ENCODE data around the gene KCNG2. TPM values are rescaled to one million over a fixed set of nuclear protein-coding genes. Genes with fewer than 3 reads are reported as not detected.
A peak's percentile ranks its signal among the peaks of the same experiment; 100 is the strongest.

Gene KCNG2
- total and polyA plus RNA-seq, 7 experiments from 2014 or later = not detected

- Histone ChIP-seq H3K4me1 (ENCODE audit: control insufficient read depth in 2 of 2, insufficient read depth in 2 of 2, low read length in 2 of 2) (no peaks in the 10 kb centered on the region), H3K36me3 (ENCODE audit: control insufficient read depth in 2 of 3, insufficient read depth in 3 of 3, low read length in 3 of 3) (peaks cover 0 to 49% (median 0%) of the 10 kb centered on the region in 3 experiments), H3K9me3 (ENCODE audit: control insufficient read depth in 2 of 3, low read length in 3 of 3) (peaks cover 0 to 60% (median under 1%) of the 10 kb centered on the region in 3 experiments), H3K27ac (ENCODE audit: low read depth, low read length) (no peak overlapping the region), H3K4me3 (ENCODE audit: low read length) (no peak overlapping the region), H3K27me3 (ENCODE audit: control insufficient read depth in 2 of 2, insufficient read depth in 2 of 2, low read length in 2 of 2) (no peaks in the 10 kb centered on the region)
- ChIA-PET POLR2A (no interaction called here), CTCF (no interaction called here)
- H3K27me3 Mint-ChIP-seq = no peaks in the 10 kb centered on the region
- ATAC-seq = no peak
- H3K9me3 Mint-ChIP-seq = peaks cover 12 to 97% (median 50%) of the 10 kb centered on the region in 11 donors
- no peak overlapping the region for H3K4me3 Mint-ChIP-seq
- no peak for DNase-seq
- H3K4me1 Mint-ChIP-seq = peaks cover 0 to 19% (median 8%) of the 10 kb centered on the region in 7 donors
- peak overlapping the region in 2 of 9 donors; percentile 43 to 62 for H3K27ac Mint-ChIP-seq
- H3K36me3 Mint-ChIP-seq = peaks cover 40 to 97% (median 93%) of the 10 kb centered on the region in 5 donors
- intact Hi-C loops (cut with micrococcal nuclease) = no loop called here
Measured at GRCh38 chr18:79935098-79935480, 137.4 kb downstream of the KCNG2 start.

GRCh38 chr18:79935499-79935898 is 137.8 kb downstream of the KCNG2 start:
- ATAC-seq (no peak), DNase-seq (no peak)
- H3K9me3 ChIP-seq (ENCODE audit: control insufficient read depth in 2 of 3, low read length in 3 of 3) = peaks cover 0 to 57% (median 0%) of the 10 kb centered on the region in 3 experiments
- Mint-ChIP-seq H3K27me3 (no peaks in the 10 kb centered on the region), H3K36me3 (peaks cover 39 to 97% (median 93%) of the 10 kb centered on the region in 5 donors), H3K4me3 (no peak overlapping the region), H3K9me3 (peaks cover 12 to 93% (median 49%) of the 10 kb centered on the region in 11 donors), H3K27ac (peak overlapping the region in 1 of 9 donors; percentile 62), H3K4me1 (peaks cover 0 to 20% (median 8%) of the 10 kb centered on the region in 7 donors)
- CTCF ChIA-PET = no interaction called here
- no peaks in the 10 kb centered on the region for H3K27me3 ChIP-seq (ENCODE audit: control insufficient read depth in 2 of 2, insufficient read depth in 2 of 2, low read length in 2 of 2)
- H3K36me3 ChIP-seq (ENCODE audit: control insufficient read depth in 2 of 3, insufficient read depth in 3 of 3, low read length in 3 of 3) = peaks cover 0 to 51% (median 0%) of the 10 kb centered on the region in 3 experiments
- no peak overlapping the region for H3K27ac ChIP-seq (ENCODE audit: low read depth, low read length)
- no peaks in the 10 kb centered on the region for H3K4me1 ChIP-seq (ENCODE audit: control insufficient read depth in 2 of 2, insufficient read depth in 2 of 2, low read length in 2 of 2)
- intact Hi-C loops (cut with micrococcal nuclease) = no loop called here
- POLR2A ChIA-PET = interaction anchor here (0.6 kb wide), 1 partner anchor 50 kb away, joined by 4 read pairs; no protein-coding TSS in a partner anchor
- no peak overlapping the region for H3K4me3 ChIP-seq (ENCODE audit: low read length)

GRCh38 chr18:79935925-79936324 is 138.2 kb downstream of the KCNG2 start:
- POLR2A ChIA-PET = interaction anchor here (0.6 kb wide), 1 partner anchor 50 kb away, joined by 4 read pairs; no protein-coding TSS in a partner anchor

GRCh38 chr18:79936641-79937040 is 138.9 kb downstream of the KCNG2 start:
- H3K9me3 ChIP-seq (ENCODE audit: control insufficient read depth in 2 of 3, low read length in 3 of 3) = peaks cover 0 to 53% (median 0%) of the 10 kb centered on the region in 3 experiments
- Mint-ChIP-seq H3K27ac (no peak overlapping the region), H3K36me3 (peaks cover 34 to 96% (median 84%) of the 10 kb centered on the region in 5 donors), H3K4me1 (peaks cover 0 to 20% (median 8%) of the 10 kb centered on the region in 7 donors), H3K4me3 (no peak overlapping the region), H3K27me3 (no peaks in the 10 kb centered on the region), H3K9me3 (peaks cover 12 to 81% (median 42%) of the 10 kb centered on the region in 11 donors)
- ChIA-PET POLR2A (interaction anchor here (0.7 kb wide), 1 partner anchor 69 kb away, joined by 3 read pairs; no protein-coding TSS in a partner anchor), CTCF (no interaction called here)
- ATAC-seq = no peak
- H3K27me3 ChIP-seq (ENCODE audit: control insufficient read depth in 2 of 2, insufficient read depth in 2 of 2, low read length in 2 of 2) = no peaks in the 10 kb centered on the region
- H3K4me1 ChIP-seq (ENCODE audit: control insufficient read depth in 2 of 2, insufficient read depth in 2 of 2, low read length in 2 of 2) = no peaks in the 10 kb centered on the region
- DNase-seq = no peak
- H3K4me3 ChIP-seq (ENCODE audit: low read length) = no peak overlapping the region
- H3K36me3 ChIP-seq (ENCODE audit: control insufficient read depth in 2 of 3, insufficient read depth in 3 of 3, low read length in 3 of 3) = peaks cover 0 to 63% (median 0%) of the 10 kb centered on the region in 3 experiments
- H3K27ac ChIP-seq (ENCODE audit: low read depth, low read length) = no peak overlapping the region
- intact Hi-C loops (cut with micrococcal nuclease) = no loop called here

More at GRCh38 chr18:79935925-79936324, 138.2 kb downstream of the KCNG2 start:
- H3K27ac ChIP-seq (ENCODE audit: low read depth, low read length) = no peak overlapping the region
- peaks cover 0 to 20% (median 8%) of the 10 kb centered on the region in 7 donors for H3K4me1 Mint-ChIP-seq
- peaks cover 12 to 89% (median 49%) of the 10 kb centered on the region in 11 donors for H3K9me3 Mint-ChIP-seq
- DNase-seq = no peak
- H3K36me3 ChIP-seq (ENCODE audit: control insufficient read depth in 2 of 3, insufficient read depth in 3 of 3, low read length in 3 of 3) = peaks cover 0 to 55% (median 0%) of the 10 kb centered on the region in 3 experiments
- no peaks in the 10 kb centered on the region for H3K27me3 ChIP-seq (ENCODE audit: control insufficient read depth in 2 of 2, insufficient read depth in 2 of 2, low read length in 2 of 2)
- H3K36me3 Mint-ChIP-seq = peaks cover 39 to 96% (median 92%) of the 10 kb centered on the region in 5 donors
- H3K4me3 Mint-ChIP-seq = no peak overlapping the region
- intact Hi-C loops (cut with micrococcal nuclease) = no loop called here
- no peak overlapping the region for H3K4me3 ChIP-seq (ENCODE audit: low read length)
- no peaks in the 10 kb centered on the region for H3K27me3 Mint-ChIP-seq
- CTCF ChIA-PET = no interaction called here
- H3K27ac Mint-ChIP-seq = peak overlapping the region in 1 of 9 donors; percentile 19
- peaks cover 0 to 57% (median 0%) of the 10 kb centered on the region in 3 experiments for H3K9me3 ChIP-seq (ENCODE audit: control insufficient read depth in 2 of 3, low read length in 3 of 3)
- no peak for ATAC-seq
- H3K4me1 ChIP-seq (ENCODE audit: control insufficient read depth in 2 of 2, insufficient read depth in 2 of 2, low read length in 2 of 2) = no peaks in the 10 kb centered on the region

- no peak overlapping the region for H3K4me3 Mint-ChIP-seq
- peaks cover 31 to 98% (median 85%) of the 10 kb centered on the region in 5 donors for H3K36me3 Mint-ChIP-seq
- peaks cover 12 to 75% (median 38%) of the 10 kb centered on the region in 11 donors for H3K9me3 Mint-ChIP-seq
- intact Hi-C loops (cut with micrococcal nuclease) = no loop called here
- ATAC-seq (no peak), DNase-seq (no peak)
- no peak overlapping the region for H3K27ac ChIP-seq (ENCODE audit: low read depth, low read length)
- POLR2A ChIA-PET = interaction anchor here (0.5 to 0.7 kb wide), 2 partner anchors 70 to 188 kb away, joined by 3 read pairs; no protein-coding TSS in a partner anchor
- H3K27ac Mint-ChIP-seq = peak overlapping the region in 1 of 9 donors; percentile 6
- no peaks in the 10 kb centered on the region for H3K27me3 ChIP-seq (ENCODE audit: control insufficient read depth in 2 of 2, insufficient read depth in 2 of 2, low read length in 2 of 2)
- H3K9me3 ChIP-seq (ENCODE audit: control insufficient read depth in 2 of 3, low read length in 3 of 3) = peaks cover 0 to 48% (median 0%) of the 10 kb centered on the region in 3 experiments
- no peaks in the 10 kb centered on the region for H3K4me1 ChIP-seq (ENCODE audit: control insufficient read depth in 2 of 2, insufficient read depth in 2 of 2, low read length in 2 of 2)
- H3K4me3 ChIP-seq (ENCODE audit: low read length) = no peak overlapping the region
- H3K36me3 ChIP-seq (ENCODE audit: control insufficient read depth in 2 of 3, insufficient read depth in 3 of 3, low read length in 3 of 3) = peaks cover 0 to 69% (median 2%) of the 10 kb centered on the region in 3 experiments
- peaks cover 2 to 24% (median 13%) of the 10 kb centered on the region in 7 donors for H3K4me1 Mint-ChIP-seq
- H3K27me3 Mint-ChIP-seq = no peaks in the 10 kb centered on the region
- CTCF ChIA-PET = interaction anchor here (0.6 kb wide), 1 partner anchor 290 kb away, joined by 3 read pairs; no protein-coding TSS in a partner anchor
Measured at GRCh38 chr18:79937103-79937860, 139.5 kb downstream of the KCNG2 start.

- H3K27me3 Mint-ChIP-seq = no peaks in the 10 kb centered on the region
- Histone ChIP-seq H3K9me3 (ENCODE audit: control insufficient read depth in 2 of 3, low read length in 3 of 3) (peaks cover 0 to 39% (median 0%) of the 10 kb centered on the region in 3 experiments), H3K27ac (ENCODE audit: low read depth, low read length) (no peak overlapping the region), H3K27me3 (ENCODE audit: control insufficient read depth in 2 of 2, insufficient read depth in 2 of 2, low read length in 2 of 2) (no peaks in the 10 kb centered on the region), H3K4me3 (ENCODE audit: low read length) (no peak overlapping the region), H3K36me3 (ENCODE audit: control insufficient read depth in 2 of 3, insufficient read depth in 3 of 3, low read length in 3 of 3) (peaks cover 0 to 78% (median 7%) of the 10 kb centered on the region in 3 experiments), H3K4me1 (ENCODE audit: control insufficient read depth in 2 of 2, insufficient read depth in 2 of 2, low read length in 2 of 2) (no peaks in the 10 kb centered on the region)
- ChIA-PET CTCF (no interaction called here), POLR2A (no interaction called here)
- H3K4me3 Mint-ChIP-seq = peak overlapping the region in 1 of 10 donors; percentile 33
- ATAC-seq (no peak), DNase-seq (no peak)
- H3K36me3 Mint-ChIP-seq = peaks cover 29 to 97% (median 78%) of the 10 kb centered on the region in 5 donors
- intact Hi-C loops (cut with micrococcal nuclease) = no loop called here
- H3K9me3 Mint-ChIP-seq = peaks cover 8 to 66% (median 30%) of the 10 kb centered on the region in 11 donors
- H3K27ac Mint-ChIP-seq = no peak overlapping the region
- H3K4me1 Mint-ChIP-seq = peaks cover 2 to 27% (median 13%) of the 10 kb centered on the region in 7 donors
Measured at GRCh38 chr18:79938196-79938595, 140.5 kb downstream of the KCNG2 start.
